ENCODE data around the gene SH2D3A. TPM values are rescaled to one million over a fixed set of nuclear protein-coding genes. Genes with fewer than 3 reads are reported as not detected.

The SH2D3A gene
- total and polyA plus RNA-seq, 2 of the 8 experiments (the other 6 are each of a cell fraction or from before 2014, with no cell fraction given) = 14.5 to 22.1 TPM

DNA sequence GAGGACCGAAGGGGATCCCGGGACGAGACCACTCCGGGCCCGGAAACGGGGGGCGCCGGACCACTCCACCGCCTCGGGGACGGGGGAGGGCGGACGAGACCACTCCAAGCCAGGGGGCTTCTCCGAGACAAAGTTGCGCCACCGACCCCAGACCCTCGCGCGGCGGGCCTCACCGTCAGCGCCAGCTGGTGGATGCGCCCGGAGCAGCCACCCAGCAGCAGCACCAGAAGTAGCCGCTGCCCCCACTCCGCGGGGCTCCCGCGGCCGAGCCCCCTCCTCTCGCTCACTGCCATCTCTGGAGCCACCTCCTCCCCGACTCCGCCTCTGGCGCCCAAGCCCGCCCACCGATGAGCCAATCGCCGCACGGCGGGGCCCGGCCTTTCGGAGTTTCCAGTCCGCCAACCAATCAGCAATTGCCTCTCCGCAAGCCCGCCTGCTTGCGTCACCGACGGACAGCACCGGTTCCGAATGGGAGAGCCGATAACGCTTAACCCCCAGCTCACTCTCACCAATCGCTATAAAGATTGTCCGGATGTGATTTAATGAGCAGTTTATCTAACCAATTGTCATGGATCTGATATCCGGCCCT, 29.9 kb downstream of the SH2D3A start, which contains the start of gene GPR108 (continued):
- 0 out of 2 replicates have a peak, but pooled peaks have one; percentile 20 for TF ChIP-seq GABPA (IDR thresholded peaks at IDR 0.05; ENCODE audit: borderline replicate concordance, insufficient read depth, low read length)
- peak; percentile 76 for TF ChIP-seq SIX5 (IDR thresholded peaks at IDR 0.05; ENCODE audit: low read depth, low read length)
- TF ChIP-seq SAP30 (IDR thresholded peaks at IDR 0.05; ENCODE audit: insufficient read depth, insufficient replicate concordance, low read length) = no peak
- TF ChIP-seq SP2 (IDR thresholded peaks at IDR 0.05; ENCODE audit: low read length) = peak; percentile 94
- TF ChIP-seq, protein P1, sequence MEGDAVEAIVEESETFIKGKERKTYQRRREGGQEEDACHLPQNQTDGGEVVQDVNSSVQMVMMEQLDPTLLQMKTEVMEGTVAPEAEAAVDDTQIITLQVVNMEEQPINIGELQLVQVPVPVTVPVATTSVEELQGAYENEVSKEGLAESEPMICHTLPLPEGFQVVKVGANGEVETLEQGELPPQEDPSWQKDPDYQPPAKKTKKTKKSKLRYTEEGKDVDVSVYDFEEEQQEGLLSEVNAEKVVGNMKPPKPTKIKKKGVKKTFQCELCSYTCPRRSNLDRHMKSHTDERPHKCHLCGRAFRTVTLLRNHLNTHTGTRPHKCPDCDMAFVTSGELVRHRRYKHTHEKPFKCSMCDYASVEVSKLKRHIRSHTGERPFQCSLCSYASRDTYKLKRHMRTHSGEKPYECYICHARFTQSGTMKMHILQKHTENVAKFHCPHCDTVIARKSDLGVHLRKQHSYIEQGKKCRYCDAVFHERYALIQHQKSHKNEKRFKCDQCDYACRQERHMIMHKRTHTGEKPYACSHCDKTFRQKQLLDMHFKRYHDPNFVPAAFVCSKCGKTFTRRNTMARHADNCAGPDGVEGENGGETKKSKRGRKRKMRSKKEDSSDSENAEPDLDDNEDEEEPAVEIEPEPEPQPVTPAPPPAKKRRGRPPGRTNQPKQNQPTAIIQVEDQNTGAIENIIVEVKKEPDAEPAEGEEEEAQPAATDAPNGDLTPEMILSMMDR (IDR thresholded peaks at IDR 0.05; ENCODE audit: control extremely low read depth in 1 of 3, insufficient read depth in 1 of 3, low read depth in 1 of 3, low read length in 3 of 3) = peak in 1 of 3 experiments; percentile 10; a peak in 1 of 4 replicates
- TF ChIP-seq CEBPB (IDR thresholded peaks at IDR 0.05; ENCODE audit: low read depth, low read length) = peak; percentile 75
- TF ChIP-seq RBBP5 (IDR thresholded peaks at IDR 0.05; ENCODE audit: borderline replicate concordance, low read depth, low read length) = no peak
- peak; percentile 32 for TF ChIP-seq KDM4A (IDR thresholded peaks at IDR 0.05; ENCODE audit: low read depth, low read length, severe bottlenecking)
- peak; percentile 48; the same call in 1 of the 2 replicates for TF ChIP-seq BRCA1 (IDR thresholded peaks at IDR 0.05; ENCODE audit: low read depth, low read length)
- peak; percentile 100 for TF ChIP-seq SP1 (IDR thresholded peaks at IDR 0.05; ENCODE audit: low read depth, low read length)
- TF ChIP-seq RNF2 (IDR thresholded peaks at IDR 0.05; ENCODE audit: borderline replicate concordance, low read depth, low read length, missing control alignments, poor library complexity, severe bottlenecking) = no peak
- TF ChIP-seq TBP (IDR thresholded peaks at IDR 0.05; ENCODE audit: low read depth, low read length) = no peak
- peak; percentile 82 for TF ChIP-seq PHF8 (conservative IDR thresholded peaks at IDR 0.05; ENCODE audit: low read depth, low read length)
- no peak for TF ChIP-seq KDM5A (IDR thresholded peaks at IDR 0.05; ENCODE audit: low read length)
- TF ChIP-seq EP300 (IDR thresholded peaks at IDR 0.05; ENCODE audit: borderline replicate concordance in 1 of 2, low read depth in 2 of 2, low read length in 2 of 2) = peak in 1 of 2 experiments; percentile 100; a peak in 2 of 3 replicates
- TF ChIP-seq RAD21 (IDR thresholded peaks at IDR 0.05 in 1 of 2, conservative IDR thresholded peaks at IDR 0.05 in 1 of 2; ENCODE audit: low read depth in 2 of 2, low read length in 2 of 2) = peak in 1 of 2 experiments; percentile 11; a peak in 1 of 4 replicates
- peak; percentile 46; the same call in 1 of the 2 replicates for TF ChIP-seq TAF1 (IDR thresholded peaks at IDR 0.05; ENCODE audit: low read depth, low read length)
- TF ChIP-seq POLR2A (IDR thresholded peaks at IDR 0.05; ENCODE audit: control extremely low read depth in 1 of 2, low read depth in 2 of 2, low read length in 2 of 2) = peak in 1 of 2 experiments; percentile 69; a peak in 2 of 3 replicates
- TF ChIP-seq, protein P2, sequence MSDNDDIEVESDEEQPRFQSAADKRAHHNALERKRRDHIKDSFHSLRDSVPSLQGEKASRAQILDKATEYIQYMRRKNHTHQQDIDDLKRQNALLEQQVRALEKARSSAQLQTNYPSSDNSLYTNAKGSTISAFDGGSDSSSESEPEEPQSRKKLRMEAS (IDR thresholded peaks at IDR 0.05) = peak; percentile 67
- peak; percentile 58; the same call in 1 of the 2 replicates for TF ChIP-seq SP4 (IDR thresholded peaks at IDR 0.05; ENCODE audit: low read length)
- no peak for TF ChIP-seq RFX5 (IDR thresholded peaks at IDR 0.05; ENCODE audit: borderline replicate concordance, low read depth, low read length)

Data from H1 (cell line).